Measurements from ENCODE around the gene FAM240B.

FAM240B gene

DNA sequence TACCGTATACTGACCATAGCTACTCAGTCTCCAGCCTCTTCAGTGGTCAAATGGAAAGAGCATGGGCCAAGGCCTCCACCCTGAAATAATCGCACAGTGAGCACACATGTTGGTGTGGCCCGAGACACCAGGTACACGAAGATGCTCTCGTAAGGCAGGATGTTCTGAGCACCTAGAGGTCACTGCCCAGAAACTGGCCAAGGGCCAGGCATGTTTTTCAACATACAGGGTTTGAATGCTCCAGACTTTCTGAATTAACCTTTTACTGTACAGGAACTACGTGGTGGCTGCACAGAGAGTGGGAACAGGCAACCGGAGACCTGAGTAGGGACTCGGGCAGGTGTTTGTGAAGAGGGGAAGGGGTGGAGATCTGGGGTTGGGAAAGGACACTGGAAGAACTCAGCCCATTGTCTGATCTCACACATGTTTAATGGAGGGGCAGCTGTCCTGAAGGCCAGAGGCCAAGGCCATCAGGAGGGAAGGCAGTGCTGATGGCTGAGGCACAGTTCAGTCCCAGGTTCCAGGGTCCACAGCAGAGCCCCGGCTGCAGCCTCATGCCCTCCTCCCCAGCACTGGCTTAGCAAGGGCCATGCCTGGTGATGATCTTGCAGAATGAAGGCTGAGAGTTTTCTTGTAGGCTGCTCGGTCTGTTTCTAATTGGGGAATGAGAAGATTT, 51.0 kb downstream of the FAM240B start:
- no peak for DNase-seq

DNA sequence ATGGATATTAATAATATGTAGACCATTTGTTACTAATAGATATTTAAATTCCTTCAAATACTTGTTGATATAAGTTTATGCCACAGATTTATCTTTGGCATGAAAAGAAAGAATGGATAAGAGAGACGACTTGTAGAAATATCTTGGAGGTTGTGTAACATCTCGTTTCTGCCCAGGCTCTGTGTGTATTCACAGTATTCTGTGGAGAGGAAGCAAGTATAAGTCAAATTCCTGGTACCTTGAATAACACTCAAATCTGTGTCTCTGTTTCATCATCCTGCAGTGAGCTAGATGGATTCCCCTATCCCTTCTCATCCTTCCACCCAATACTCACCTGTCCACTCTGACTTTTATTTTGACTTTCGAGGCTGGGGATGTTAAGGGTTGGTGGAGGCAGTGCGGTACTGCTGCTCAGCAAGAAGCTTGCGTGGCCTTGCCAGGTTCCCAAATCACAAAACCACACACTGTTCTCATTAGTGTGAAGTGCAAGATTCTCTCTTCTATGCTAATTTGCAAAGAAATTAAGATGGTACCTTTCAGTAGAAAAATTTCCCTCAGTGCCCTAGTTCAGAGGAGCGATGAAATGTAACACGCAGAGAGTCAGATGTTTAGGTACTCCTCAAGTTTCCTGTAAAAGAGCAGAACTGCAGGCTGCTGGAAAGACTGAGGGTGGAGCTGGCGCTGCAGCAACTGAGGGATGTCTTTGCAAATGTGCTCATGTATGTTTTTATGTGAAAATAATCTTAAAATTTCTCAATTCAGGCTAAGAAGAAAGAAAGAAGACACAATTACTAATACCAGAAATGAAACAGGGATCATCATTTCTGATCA, 57.0 kb downstream of the FAM240B start:
- DNase-seq: no peak

DNA sequence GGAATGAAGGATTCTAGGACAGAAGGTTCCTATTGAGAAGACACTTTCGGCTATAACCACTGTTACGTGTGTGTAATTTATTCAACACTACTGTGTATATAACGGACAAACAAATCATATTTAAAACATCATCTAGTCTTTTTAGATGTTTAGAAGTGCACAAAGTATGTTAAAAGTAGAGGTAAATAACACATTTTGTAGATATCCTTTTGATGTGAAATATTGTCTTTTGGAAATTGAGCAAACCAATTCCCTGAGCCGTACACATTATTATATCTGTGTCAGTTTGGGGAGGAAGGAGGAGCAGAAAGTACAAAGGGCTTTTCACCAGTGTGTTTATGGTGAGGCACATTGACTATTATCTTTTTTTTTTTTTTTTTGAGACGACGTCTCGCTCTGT, 60.4 kb downstream of the FAM240B start:
- no peak for DNase-seq

DNA sequence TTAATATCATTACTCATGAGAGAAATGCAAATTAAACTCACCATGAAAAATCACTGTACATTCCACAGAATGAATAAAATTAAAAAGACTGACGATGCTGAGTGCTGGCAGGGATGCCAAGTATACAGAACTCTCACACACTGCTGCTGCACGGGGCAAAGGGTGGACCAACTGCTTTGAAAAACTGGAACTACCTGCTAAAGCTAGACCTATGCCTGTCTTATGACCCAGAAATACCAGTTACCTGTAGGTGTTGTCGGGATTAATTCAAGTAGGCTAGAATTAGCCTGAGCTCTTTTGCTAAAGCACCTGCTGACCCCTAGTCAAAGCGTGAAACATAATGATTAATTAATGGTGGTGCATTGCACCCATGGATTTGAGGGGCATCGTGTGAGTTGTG, 63.0 kb downstream of the FAM240B start:
- DNase-seq: no peak

DNA sequence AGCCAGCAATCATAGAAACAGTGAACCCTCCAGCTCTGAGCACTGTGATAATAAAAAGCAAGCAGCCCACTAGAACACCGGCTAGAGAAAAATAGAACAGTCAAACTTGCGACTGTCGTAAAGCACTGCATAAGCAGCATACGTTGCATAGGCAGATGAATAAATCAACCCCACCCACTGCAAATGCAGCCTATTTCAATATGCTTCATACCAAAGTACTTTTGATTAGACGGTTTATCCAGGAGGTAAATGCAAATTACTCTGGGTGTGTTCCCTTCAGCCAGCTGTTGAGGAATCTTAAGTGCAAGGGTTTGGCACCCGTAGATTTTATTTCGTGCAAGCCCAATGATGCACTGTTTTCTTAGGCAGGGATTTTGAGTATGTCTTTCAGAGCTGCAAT, 67.4 kb downstream of the FAM240B start:
- DNase-seq: no peak

DNA sequence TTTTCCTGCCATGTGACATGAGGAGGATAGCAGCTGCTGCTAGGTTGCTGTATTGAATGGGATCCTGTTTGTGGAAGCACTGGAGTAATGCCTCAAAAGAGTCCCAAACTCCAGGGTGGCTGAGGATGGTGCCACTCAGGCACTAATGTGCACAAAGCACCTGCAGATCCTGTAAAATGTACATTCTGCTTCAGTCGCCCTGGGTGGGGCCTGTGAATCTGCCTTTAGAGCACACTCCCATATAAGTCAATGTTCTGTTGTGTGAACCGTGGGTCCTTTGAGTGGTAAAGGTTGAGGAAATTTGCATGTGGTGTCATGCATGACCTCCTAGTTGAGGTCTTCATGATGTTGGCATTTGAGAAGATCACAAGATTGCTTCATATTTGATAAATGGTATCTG, 67.9 kb downstream of the FAM240B start:
- DNase-seq: no peak

DNA sequence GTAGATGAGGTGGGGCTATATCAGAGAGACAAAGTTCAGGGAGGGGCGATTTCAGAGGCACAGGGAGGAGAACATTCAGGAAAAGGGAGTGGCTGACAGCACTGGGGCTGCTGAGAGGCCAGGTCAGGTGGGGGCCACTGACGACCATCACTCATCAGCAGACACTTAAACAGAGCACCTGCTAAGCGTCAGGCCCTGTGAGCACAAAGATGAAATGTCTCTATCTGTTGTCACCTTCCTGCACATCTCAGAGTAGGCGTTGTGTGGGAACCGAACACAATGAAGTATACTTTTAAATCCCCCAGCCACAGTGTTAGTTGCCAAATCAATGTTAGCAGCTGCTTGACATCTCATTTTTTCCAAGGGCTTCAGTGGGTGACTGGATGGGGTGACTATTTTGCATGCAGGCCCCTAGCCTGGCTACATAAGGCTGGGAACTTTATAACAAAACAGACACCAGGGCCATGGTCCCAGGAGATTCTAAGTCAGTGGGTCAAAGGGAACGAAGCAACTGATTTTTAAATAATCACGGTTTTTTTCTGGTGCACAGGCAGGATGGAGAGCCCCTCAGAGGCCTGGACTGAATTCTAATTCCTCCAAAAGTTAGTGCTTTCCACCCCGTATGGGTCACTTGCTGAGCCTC, 68.4 kb downstream of the FAM240B start:
- no peak for DNase-seq

DNA sequence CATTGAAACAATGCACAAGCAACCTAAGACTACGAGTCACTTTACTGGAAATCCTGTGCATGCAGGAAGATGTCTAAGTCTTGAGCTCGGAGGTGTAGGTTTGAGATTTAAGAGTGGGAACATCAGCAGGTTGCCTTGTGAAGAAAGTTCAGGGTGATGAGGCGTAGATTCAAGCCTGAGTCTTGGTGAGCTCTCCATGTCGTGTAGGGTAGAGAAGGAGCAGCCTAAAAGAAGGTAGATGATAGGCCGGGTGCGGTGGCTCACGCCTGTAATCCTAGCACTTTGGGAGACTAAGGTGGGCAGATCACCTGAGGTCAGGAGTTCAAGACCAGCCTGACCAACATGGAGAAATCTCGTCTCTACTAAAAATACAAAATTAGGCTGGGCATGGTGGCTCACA, 69.4 kb downstream of the FAM240B start:
- DNase-seq: no peak

DNA sequence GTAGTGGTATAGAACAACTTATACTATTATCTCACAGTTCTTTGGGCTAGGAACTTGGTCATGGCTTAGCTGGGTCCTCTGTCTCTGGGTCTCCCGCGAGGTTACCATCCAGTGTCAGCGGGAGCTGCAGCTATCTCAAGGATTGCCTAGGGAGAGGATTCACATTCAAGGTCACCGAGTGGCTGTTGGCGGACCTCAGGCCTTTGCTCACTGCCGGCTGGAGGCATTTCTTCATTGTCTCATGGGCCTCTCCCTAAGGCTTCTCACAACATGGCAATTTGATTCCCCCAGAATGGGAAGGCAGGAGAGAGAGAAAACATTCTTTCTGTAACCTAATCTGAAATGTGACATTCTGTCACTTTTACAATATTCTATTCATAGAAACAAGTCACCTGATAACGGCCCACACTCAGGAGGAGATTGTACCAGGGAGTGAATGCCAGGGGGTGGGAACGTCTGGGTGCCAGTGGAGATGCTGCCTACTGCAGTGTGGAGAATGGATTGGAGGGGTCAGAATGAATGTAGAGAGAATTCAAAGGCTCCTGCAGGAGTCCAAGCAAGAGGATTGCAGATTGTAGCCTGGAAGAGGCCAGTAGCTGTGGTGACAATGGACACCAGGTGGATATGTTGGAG, 70.1 kb downstream of the FAM240B start:
- no peak for DNase-seq

DNA sequence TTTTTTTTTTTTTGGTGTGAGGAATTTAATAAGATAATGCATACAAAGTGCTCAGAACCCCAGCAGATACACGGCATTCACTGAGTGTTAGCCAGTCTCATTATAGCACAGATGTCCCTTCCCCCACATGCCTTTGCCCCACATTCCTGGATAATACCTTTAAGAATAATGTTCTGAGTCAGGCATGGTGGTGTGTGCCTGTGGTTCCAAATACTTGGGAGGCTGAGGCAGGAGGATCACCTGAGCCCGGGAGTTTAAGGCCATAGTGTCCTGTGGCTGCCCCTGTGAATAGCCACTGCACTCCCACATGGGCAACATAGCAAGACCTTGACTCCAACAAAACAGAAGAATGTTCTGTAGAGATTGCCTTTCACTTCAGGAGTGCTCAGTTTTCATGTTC, 75.3 kb downstream of the FAM240B start:
- DNase-seq: no peak

Data from activated CD4-positive, alpha-beta T cell treated with anti-CD3 and anti-CD28 coated beads, Interleukin-10, Interleukin-2, amounts not matched to agents 100 ng/mL and 50 ng/mL, durations not matched to agents 16 hours and 8 hours (primary cell).